ENCODE data around the gene KDM1B. TPM values are rescaled to one million over a fixed set of nuclear protein-coding genes. Genes with fewer than 3 reads are reported as not detected.
"Not testable (repeated sequence)": the region's sequence is repeated elsewhere in the genome, so short reads cannot be mapped to it uniquely, and the experiment has no call there.

Gene KDM1B
- total RNA-seq, 1 experiment from 2014 or later: 21.2 TPM

DNA sequence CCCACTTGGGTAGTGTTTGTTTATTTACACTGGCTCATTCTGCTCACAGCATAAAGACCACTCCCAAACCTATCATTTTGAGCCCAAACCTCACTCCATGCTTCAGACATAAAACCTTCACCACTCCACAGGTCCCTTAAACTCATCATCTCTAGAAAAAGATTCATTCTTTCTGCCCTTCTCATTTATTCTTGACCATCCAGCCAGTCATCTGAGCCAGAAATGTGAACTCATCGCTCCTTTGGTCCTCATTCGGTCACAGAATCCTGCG is 12.7 kb upstream of the KDM1B start:
- no peak overlapping the region for H3K4me3 Mint-ChIP-seq (ENCODE audit: unreplicated experiment)
- ChIA-PET CTCF (interaction anchor here (1.1 kb wide), 1 partner anchor 339 kb away, joined by 5 read pairs; no protein-coding TSS in a partner anchor), POLR2A (no interaction called here)
- H3K27me3 Mint-ChIP-seq (ENCODE audit: insufficient read depth, unreplicated experiment): no peaks in the 10 kb centered on the region
- no TSS peak for BruUV-seq (replicated peaks)
- intact Hi-C loops (cut with micrococcal nuclease): no loop called here
- DNase-seq (ENCODE audit: unreplicated experiment): no peak
- no peaks in the 10 kb centered on the region for H3K9me3 Mint-ChIP-seq (ENCODE audit: unreplicated experiment)
- peaks cover 7% of the 10 kb centered on the region for H3K4me1 Mint-ChIP-seq (ENCODE audit: insufficient read depth, unreplicated experiment)
- peaks cover 21% of the 10 kb centered on the region for H3K36me3 Mint-ChIP-seq (ENCODE audit: insufficient read depth, unreplicated experiment)
- TF ChIP-seq, protein P1, sequence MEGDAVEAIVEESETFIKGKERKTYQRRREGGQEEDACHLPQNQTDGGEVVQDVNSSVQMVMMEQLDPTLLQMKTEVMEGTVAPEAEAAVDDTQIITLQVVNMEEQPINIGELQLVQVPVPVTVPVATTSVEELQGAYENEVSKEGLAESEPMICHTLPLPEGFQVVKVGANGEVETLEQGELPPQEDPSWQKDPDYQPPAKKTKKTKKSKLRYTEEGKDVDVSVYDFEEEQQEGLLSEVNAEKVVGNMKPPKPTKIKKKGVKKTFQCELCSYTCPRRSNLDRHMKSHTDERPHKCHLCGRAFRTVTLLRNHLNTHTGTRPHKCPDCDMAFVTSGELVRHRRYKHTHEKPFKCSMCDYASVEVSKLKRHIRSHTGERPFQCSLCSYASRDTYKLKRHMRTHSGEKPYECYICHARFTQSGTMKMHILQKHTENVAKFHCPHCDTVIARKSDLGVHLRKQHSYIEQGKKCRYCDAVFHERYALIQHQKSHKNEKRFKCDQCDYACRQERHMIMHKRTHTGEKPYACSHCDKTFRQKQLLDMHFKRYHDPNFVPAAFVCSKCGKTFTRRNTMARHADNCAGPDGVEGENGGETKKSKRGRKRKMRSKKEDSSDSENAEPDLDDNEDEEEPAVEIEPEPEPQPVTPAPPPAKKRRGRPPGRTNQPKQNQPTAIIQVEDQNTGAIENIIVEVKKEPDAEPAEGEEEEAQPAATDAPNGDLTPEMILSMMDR (IDR thresholded peaks at IDR 0.05; ENCODE audit: unreplicated experiment): no peak
- H3K27ac Mint-ChIP-seq (ENCODE audit: low read depth, unreplicated experiment): no peak overlapping the region

DNA sequence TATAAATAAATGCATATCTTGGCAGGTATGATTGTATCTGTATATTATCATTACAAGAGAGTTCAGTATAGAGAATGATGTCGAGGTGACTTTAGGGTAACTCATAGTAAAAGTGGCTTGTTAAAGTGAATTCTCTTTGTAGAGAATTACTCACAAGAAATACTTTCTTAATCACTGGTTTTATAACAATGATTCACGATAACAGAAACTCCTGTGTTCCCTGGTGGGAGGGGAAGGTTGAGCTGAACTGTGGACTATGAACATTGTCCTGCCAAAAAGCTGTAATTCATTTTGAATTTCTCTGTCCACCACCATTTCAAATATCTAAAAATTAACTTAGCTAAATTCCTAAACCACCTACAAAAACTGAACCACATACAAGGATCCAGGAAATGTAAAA is 8.1 kb upstream of the KDM1B start:
- TF ChIP-seq, protein P1 (IDR thresholded peaks at IDR 0.05; ENCODE audit: unreplicated experiment): no peak
- no TSS peak for BruUV-seq (replicated peaks)
- peak overlapping the region; percentile 14 for H3K27ac Mint-ChIP-seq (ENCODE audit: low read depth, unreplicated experiment)
- peaks cover 18% of the 10 kb centered on the region for H3K4me1 Mint-ChIP-seq (ENCODE audit: insufficient read depth, unreplicated experiment)
- no peaks in the 10 kb centered on the region for H3K27me3 Mint-ChIP-seq (ENCODE audit: insufficient read depth, unreplicated experiment)
- CTCF ChIA-PET: interaction anchor here (0.5 to 0.7 kb wide), 2 partner anchors 9 to 117 kb away, joined by 3 read pairs; no protein-coding TSS in a partner anchor
- intact Hi-C loops (cut with micrococcal nuclease): no loop called here
- no peak overlapping the region for H3K4me3 Mint-ChIP-seq (ENCODE audit: unreplicated experiment)
- H3K9me3 Mint-ChIP-seq (ENCODE audit: unreplicated experiment): no peaks in the 10 kb centered on the region
- no peak for DNase-seq (ENCODE audit: unreplicated experiment)
- H3K36me3 Mint-ChIP-seq (ENCODE audit: insufficient read depth, unreplicated experiment): peaks cover 26% of the 10 kb centered on the region
- POLR2A ChIA-PET: interaction anchor here (0.6 to 0.9 kb wide), 3 partner anchors 29 to 176 kb away, joined by 3 read pairs; no protein-coding TSS in a partner anchor

GRCh38 chr6:18147616-18148015 is 7.6 kb upstream of the KDM1B start:
- ChIA-PET POLR2A (interaction anchor here (0.6 to 0.9 kb wide), 2 partner anchors 102 to 176 kb away, joined by 3 read pairs; no protein-coding TSS in a partner anchor), CTCF (interaction anchor here (0.5 to 0.7 kb wide), 2 partner anchors 9 to 117 kb away, joined by 3 read pairs; no protein-coding TSS in a partner anchor)
- intact Hi-C loops (cut with micrococcal nuclease): no loop called here
- Mint-ChIP-seq H3K36me3 (ENCODE audit: insufficient read depth, unreplicated experiment) (peaks cover 24% of the 10 kb centered on the region), H3K9me3 (ENCODE audit: unreplicated experiment) (no peaks in the 10 kb centered on the region), H3K27me3 (ENCODE audit: insufficient read depth, unreplicated experiment) (no peaks in the 10 kb centered on the region), H3K27ac (ENCODE audit: low read depth, unreplicated experiment) (peak overlapping the region; percentile 14), H3K4me1 (ENCODE audit: insufficient read depth, unreplicated experiment) (peaks cover 18% of the 10 kb centered on the region), H3K4me3 (ENCODE audit: unreplicated experiment) (no peak overlapping the region)
- TF ChIP-seq, protein P1 (IDR thresholded peaks at IDR 0.05; ENCODE audit: unreplicated experiment): no peak
- no TSS peak for BruUV-seq (replicated peaks)
- DNase-seq (ENCODE audit: unreplicated experiment): no peak

GRCh38 chr6:18148304-18149025 is 6.8 kb upstream of the KDM1B start:
- peak overlapping the region; percentile 14 for H3K27ac Mint-ChIP-seq (ENCODE audit: low read depth, unreplicated experiment)
- BruUV-seq (replicated peaks): no TSS peak
- DNase-seq (ENCODE audit: unreplicated experiment): peak; percentile 67
- H3K4me1 Mint-ChIP-seq (ENCODE audit: insufficient read depth, unreplicated experiment): peaks cover 20% of the 10 kb centered on the region
- H3K36me3 Mint-ChIP-seq (ENCODE audit: insufficient read depth, unreplicated experiment): peaks cover 19% of the 10 kb centered on the region
- CTCF ChIA-PET: no interaction called here
- TF ChIP-seq, protein P1 (IDR thresholded peaks at IDR 0.05; ENCODE audit: unreplicated experiment): no peak
- intact Hi-C loops (cut with micrococcal nuclease): no loop called here
- H3K9me3 Mint-ChIP-seq (ENCODE audit: unreplicated experiment): no peaks in the 10 kb centered on the region
- no peak overlapping the region for H3K4me3 Mint-ChIP-seq (ENCODE audit: unreplicated experiment)
- no peaks in the 10 kb centered on the region for H3K27me3 Mint-ChIP-seq (ENCODE audit: insufficient read depth, unreplicated experiment)
- POLR2A ChIA-PET: no interaction called here

DNA sequence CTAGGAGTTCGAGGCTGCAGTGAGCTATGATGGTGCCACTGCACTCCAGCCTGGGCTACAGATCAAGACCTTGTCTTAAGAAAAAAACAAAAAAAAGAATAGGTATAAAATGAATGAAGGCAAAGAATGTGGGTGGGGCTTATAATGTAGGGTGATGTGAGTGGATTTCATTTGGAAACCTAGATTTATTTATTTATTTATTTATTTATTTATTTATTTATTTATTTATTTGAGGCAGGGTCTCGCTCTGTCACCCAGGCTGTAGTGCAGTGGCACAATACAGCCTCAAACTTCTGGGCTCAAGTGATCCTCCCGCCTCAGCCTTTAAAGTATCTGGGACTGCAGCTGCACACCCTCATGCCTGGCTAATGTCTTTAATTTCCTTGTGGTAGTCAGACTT is 3.8 kb upstream of the KDM1B start:
- H3K4me1 Mint-ChIP-seq (ENCODE audit: insufficient read depth, unreplicated experiment): peaks cover 26% of the 10 kb centered on the region
- peaks cover 26% of the 10 kb centered on the region for H3K36me3 Mint-ChIP-seq (ENCODE audit: insufficient read depth, unreplicated experiment)
- H3K27ac Mint-ChIP-seq (ENCODE audit: low read depth, unreplicated experiment); H3K4me3 Mint-ChIP-seq (ENCODE audit: unreplicated experiment); H3K9me3 Mint-ChIP-seq (ENCODE audit: unreplicated experiment); H3K27me3 Mint-ChIP-seq (ENCODE audit: insufficient read depth, unreplicated experiment); CTCF ChIA-PET; POLR2A ChIA-PET; BruUV-seq (replicated peaks); DNase-seq (ENCODE audit: unreplicated experiment): not testable (repeated sequence)
- intact Hi-C loops (cut with micrococcal nuclease): loop anchor here (10.0 kb wide), 1 partner anchor 317 kb away; no protein-coding TSS in a partner anchor

Measured in MCF 10A (cell line).